WERI-Rb-1 (cell line): Measurements from ENCODE around the gene CCNT2.

Experiments
- DNase-seq: peaks from one replicate; pipeline ENCODE4 v3.0.0-alpha.2; 2020
- H3K27ac ChIP-seq: fragments of 250-450 bp; sonication (Bioruptor Pico); 2 replicates; pipeline ENCODE4 v1.5.1; 2020; ENCODE audit warnings: mild to moderate bottlenecking, moderate library complexity
- H3K27me3 ChIP-seq: fragments of 250-450 bp; sonication (Bioruptor Pico); 2 replicates; pipeline ENCODE4 v1.5.1; 2021; ENCODE audit warnings: mild to moderate bottlenecking, low read depth, moderate library complexity; ENCODE audit not compliant: insufficient read depth, severe bottlenecking
- H3K36me3 ChIP-seq: fragments of 250-450 bp; sonication (Bioruptor Pico); 2 replicates; pipeline ENCODE4 v1.5.1; 2020; ENCODE audit warnings: mild to moderate bottlenecking, moderate library complexity
- H3K4me3 ChIP-seq: 2 replicates; pipeline ENCODE4 v1.5.1; 2011; ENCODE audit warnings: low read depth, mild to moderate bottlenecking, control low read depth, low read length
- H3K9me3 ChIP-seq: fragments of 250-450 bp; sonication (Bioruptor Pico); 2 replicates; pipeline ENCODE4 v1.5.1; 2021; ENCODE audit warnings: mild to moderate bottlenecking, moderate library complexity; ENCODE audit not compliant: severe bottlenecking
- CTCF ChIP-seq: IDR thresholded peaks from 2 replicates; pipeline ENCODE4 v1.5.1; 2011; ENCODE audit warnings: low read depth, mild to moderate bottlenecking, control low read depth, inconsistent platforms, low read length

Gene CCNT2

GRCh38 chr2:134883552-134884293, 34.9 kb upstream of the CCNT2 start:
- Histone ChIP-seq H3K27me3 (no peaks in the 10 kb centered on the region), H3K36me3 (no peaks in the 10 kb centered on the region), H3K9me3 (no peaks in the 10 kb centered on the region), H3K4me3 (no peak overlapping the region), H3K27ac (no peak overlapping the region)
- TF ChIP-seq CTCF = no peak
- DNase-seq = no peak

- H3K4me3 ChIP-seq = no peak overlapping the region
- H3K27ac ChIP-seq = no peak overlapping the region
- no peaks in the 10 kb centered on the region for H3K27me3 ChIP-seq
- no peak for DNase-seq
- no peak for TF ChIP-seq CTCF
- H3K36me3 ChIP-seq = no peaks in the 10 kb centered on the region
- no peaks in the 10 kb centered on the region for H3K9me3 ChIP-seq
Measured at GRCh38 chr2:134884435-134884834, 34.2 kb upstream of the CCNT2 start.

- no peak overlapping the region for H3K27ac ChIP-seq
- H3K9me3 ChIP-seq = no peaks in the 10 kb centered on the region
- TF ChIP-seq CTCF = no peak
- no peak overlapping the region for H3K4me3 ChIP-seq
- no peak for DNase-seq
- no peaks in the 10 kb centered on the region for H3K27me3 ChIP-seq
- H3K36me3 ChIP-seq = no peaks in the 10 kb centered on the region
Measured at GRCh38 chr2:134892282-134893035, 26.2 kb upstream of the CCNT2 start.

GRCh38 chr2:134897932-134898331, 20.7 kb upstream of the CCNT2 start:
- Histone ChIP-seq H3K27me3 (no peaks in the 10 kb centered on the region), H3K4me3 (no peak overlapping the region), H3K27ac (no peak overlapping the region), H3K36me3 (no peaks in the 10 kb centered on the region), H3K9me3 (no peaks in the 10 kb centered on the region)
- no peak for TF ChIP-seq CTCF
- DNase-seq = no peak

- no peak overlapping the region for H3K4me3 ChIP-seq
- DNase-seq = no peak
- no peak for TF ChIP-seq CTCF
- H3K27me3 ChIP-seq = no peaks in the 10 kb centered on the region
- no peaks in the 10 kb centered on the region for H3K9me3 ChIP-seq
- no peak overlapping the region for H3K27ac ChIP-seq
- H3K36me3 ChIP-seq = no peaks in the 10 kb centered on the region
Measured at GRCh38 chr2:134899204-134899603, 19.4 kb upstream of the CCNT2 start.
